ENCODE data around the gene CSMD2.

Gene CSMD2

GRCh38 chr1:33902486-33903209 lies 262.4 kb downstream of the CSMD2 start:
- H3K4me3 ChIP-seq (ENCODE audit: low read length in 2 of 2) = no peak overlapping the region
- H3K9me3 ChIP-seq (ENCODE audit: control insufficient read depth in 2 of 2, low read length in 2 of 2) = no peaks in the 10 kb centered on the region
- no peaks in the 10 kb centered on the region for H3K36me3 ChIP-seq (ENCODE audit: control insufficient read depth in 2 of 2, insufficient read depth in 2 of 2, low read length in 2 of 2)
- peaks cover 0 to 2% of the 10 kb centered on the region in 2 donors for H3K27me3 ChIP-seq (ENCODE audit: control insufficient read depth in 1 of 2, insufficient read depth in 2 of 2, low read length in 2 of 2)
- no peaks in the 10 kb centered on the region for H3K4me1 ChIP-seq (ENCODE audit: control insufficient read depth, insufficient read depth, low read length)
- H3K27ac ChIP-seq (ENCODE audit: low read length) = no peak overlapping the region
- H3K9ac ChIP-seq (ENCODE audit: low read length in 2 of 2) = no peak overlapping the region

- no peaks in the 10 kb centered on the region for H3K9me3 ChIP-seq (ENCODE audit: control insufficient read depth in 2 of 2, low read length in 2 of 2)
- no peak overlapping the region for H3K27ac ChIP-seq (ENCODE audit: low read length)
- H3K4me1 ChIP-seq (ENCODE audit: control insufficient read depth, insufficient read depth, low read length) = no peaks in the 10 kb centered on the region
- H3K9ac ChIP-seq (ENCODE audit: low read length in 2 of 2) = no peak overlapping the region
- H3K4me3 ChIP-seq (ENCODE audit: low read length in 2 of 2) = no peak overlapping the region
- peaks cover 0 to 4% of the 10 kb centered on the region in 2 donors for H3K27me3 ChIP-seq (ENCODE audit: control insufficient read depth in 1 of 2, insufficient read depth in 2 of 2, low read length in 2 of 2)
- H3K36me3 ChIP-seq (ENCODE audit: control insufficient read depth in 2 of 2, insufficient read depth in 2 of 2, low read length in 2 of 2) = no peaks in the 10 kb centered on the region
These were observed 265.3 kb downstream of the CSMD2 start for GRCh38 chr1:33899746-33900145.

GRCh38 chr1:33898881-33899280 lies 266.1 kb downstream of the CSMD2 start:
- Histone ChIP-seq H3K36me3 (ENCODE audit: control insufficient read depth in 2 of 2, insufficient read depth in 2 of 2, low read length in 2 of 2) (no peaks in the 10 kb centered on the region), H3K9me3 (ENCODE audit: control insufficient read depth in 2 of 2, low read length in 2 of 2) (no peaks in the 10 kb centered on the region), H3K4me1 (ENCODE audit: control insufficient read depth, insufficient read depth, low read length) (no peaks in the 10 kb centered on the region), H3K4me3 (ENCODE audit: low read length in 2 of 2) (no peak overlapping the region), H3K27me3 (ENCODE audit: control insufficient read depth in 1 of 2, insufficient read depth in 2 of 2, low read length in 2 of 2) (peaks cover 0 to 4% of the 10 kb centered on the region in 2 donors), H3K9ac (ENCODE audit: low read length in 2 of 2) (no peak overlapping the region), H3K27ac (ENCODE audit: low read length) (no peak overlapping the region)

- Histone ChIP-seq H3K9me3 (ENCODE audit: control insufficient read depth in 2 of 2, low read length in 2 of 2) (no peaks in the 10 kb centered on the region), H3K27me3 (ENCODE audit: control insufficient read depth in 1 of 2, insufficient read depth in 2 of 2, low read length in 2 of 2) (peaks cover 0 to 4% of the 10 kb centered on the region in 2 donors), H3K27ac (ENCODE audit: low read length) (no peak overlapping the region)
These were observed 266.6 kb downstream of the CSMD2 start for GRCh38 chr1:33898406-33898805.

GRCh38 chr1:33897092-33897725 lies 267.8 kb downstream of the CSMD2 start:
- H3K4me3 ChIP-seq (ENCODE audit: low read length in 2 of 2) = no peak overlapping the region
- peaks cover 0 to 4% of the 10 kb centered on the region in 2 donors for H3K27me3 ChIP-seq (ENCODE audit: control insufficient read depth in 1 of 2, insufficient read depth in 2 of 2, low read length in 2 of 2)
- H3K4me1 ChIP-seq (ENCODE audit: control insufficient read depth, insufficient read depth, low read length) = no peaks in the 10 kb centered on the region
- H3K9me3 ChIP-seq (ENCODE audit: control insufficient read depth in 2 of 2, low read length in 2 of 2) = no peaks in the 10 kb centered on the region
- H3K9ac ChIP-seq (ENCODE audit: low read length in 2 of 2) = no peak overlapping the region
- no peaks in the 10 kb centered on the region for H3K36me3 ChIP-seq (ENCODE audit: control insufficient read depth in 2 of 2, insufficient read depth in 2 of 2, low read length in 2 of 2)
- H3K27ac ChIP-seq (ENCODE audit: low read length) = no peak overlapping the region

More at GRCh38 chr1:33898406-33898805, 266.6 kb downstream of the CSMD2 start:
- Histone ChIP-seq H3K9ac (ENCODE audit: low read length in 2 of 2) (no peak overlapping the region), H3K4me3 (ENCODE audit: low read length in 2 of 2) (no peak overlapping the region), H3K4me1 (ENCODE audit: control insufficient read depth, insufficient read depth, low read length) (no peaks in the 10 kb centered on the region), H3K36me3 (ENCODE audit: control insufficient read depth in 2 of 2, insufficient read depth in 2 of 2, low read length in 2 of 2) (no peaks in the 10 kb centered on the region)

- Histone ChIP-seq H3K4me1 (ENCODE audit: control insufficient read depth, insufficient read depth, low read length) (no peaks in the 10 kb centered on the region), H3K36me3 (ENCODE audit: control insufficient read depth in 2 of 2, insufficient read depth in 2 of 2, low read length in 2 of 2) (no peaks in the 10 kb centered on the region), H3K9me3 (ENCODE audit: control insufficient read depth in 2 of 2, low read length in 2 of 2) (no peaks in the 10 kb centered on the region), H3K9ac (ENCODE audit: low read length in 2 of 2) (no peak overlapping the region), H3K4me3 (ENCODE audit: low read length in 2 of 2) (no peak overlapping the region), H3K27ac (ENCODE audit: low read length) (no peak overlapping the region), H3K27me3 (ENCODE audit: control insufficient read depth in 1 of 2, insufficient read depth in 2 of 2, low read length in 2 of 2) (peaks cover 0 to 2% of the 10 kb centered on the region in 2 donors)
These were observed 269.1 kb downstream of the CSMD2 start for GRCh38 chr1:33895976-33896375.

GRCh38 chr1:33895396-33895795 lies 269.6 kb downstream of the CSMD2 start:
- Histone ChIP-seq H3K9ac (ENCODE audit: low read length in 2 of 2) (no peak overlapping the region), H3K27me3 (ENCODE audit: control insufficient read depth in 1 of 2, insufficient read depth in 2 of 2, low read length in 2 of 2) (peaks cover 0 to 2% of the 10 kb centered on the region in 2 donors), H3K9me3 (ENCODE audit: control insufficient read depth in 2 of 2, low read length in 2 of 2) (no peaks in the 10 kb centered on the region), H3K27ac (ENCODE audit: low read length) (no peak overlapping the region), H3K36me3 (ENCODE audit: control insufficient read depth in 2 of 2, insufficient read depth in 2 of 2, low read length in 2 of 2) (no peaks in the 10 kb centered on the region), H3K4me1 (ENCODE audit: control insufficient read depth, insufficient read depth, low read length) (no peaks in the 10 kb centered on the region), H3K4me3 (ENCODE audit: low read length in 2 of 2) (no peak overlapping the region)

GRCh38 chr1:33893147-33893830 lies 271.7 kb downstream of the CSMD2 start:
- H3K4me3 ChIP-seq (ENCODE audit: low read length in 2 of 2) = no peak overlapping the region
- H3K9ac ChIP-seq (ENCODE audit: low read length in 2 of 2) = no peak overlapping the region
- peaks cover 0 to 2% of the 10 kb centered on the region in 2 donors for H3K27me3 ChIP-seq (ENCODE audit: control insufficient read depth in 1 of 2, insufficient read depth in 2 of 2, low read length in 2 of 2)
- no peaks in the 10 kb centered on the region for H3K36me3 ChIP-seq (ENCODE audit: control insufficient read depth in 2 of 2, insufficient read depth in 2 of 2, low read length in 2 of 2)
- no peak overlapping the region for H3K27ac ChIP-seq (ENCODE audit: low read length)
- no peaks in the 10 kb centered on the region for H3K4me1 ChIP-seq (ENCODE audit: control insufficient read depth, insufficient read depth, low read length)
- H3K9me3 ChIP-seq (ENCODE audit: control insufficient read depth in 2 of 2, low read length in 2 of 2) = no peaks in the 10 kb centered on the region

GRCh38 chr1:33886496-33886895 lies 278.5 kb downstream of the CSMD2 start:
- H3K4me1 ChIP-seq (ENCODE audit: control insufficient read depth, insufficient read depth, low read length) = peaks cover 6% of the 10 kb centered on the region
- no peak overlapping the region for H3K4me3 ChIP-seq (ENCODE audit: low read length in 2 of 2)
- H3K9ac ChIP-seq (ENCODE audit: low read length in 2 of 2) = no peak overlapping the region
- H3K27me3 ChIP-seq (ENCODE audit: control insufficient read depth in 1 of 2, insufficient read depth in 2 of 2, low read length in 2 of 2) = peaks cover 0 to 2% of the 10 kb centered on the region in 2 donors
- no peak overlapping the region for H3K27ac ChIP-seq (ENCODE audit: low read length)
- no peaks in the 10 kb centered on the region for H3K36me3 ChIP-seq (ENCODE audit: control insufficient read depth in 2 of 2, insufficient read depth in 2 of 2, low read length in 2 of 2)
- H3K9me3 ChIP-seq (ENCODE audit: control insufficient read depth in 2 of 2, low read length in 2 of 2) = no peaks in the 10 kb centered on the region

- H3K27ac ChIP-seq (ENCODE audit: low read length) = no peak overlapping the region
- H3K27me3 ChIP-seq (ENCODE audit: control insufficient read depth in 1 of 2, insufficient read depth in 2 of 2, low read length in 2 of 2) = peaks cover 0 to 6% of the 10 kb centered on the region in 2 donors
- H3K36me3 ChIP-seq (ENCODE audit: control insufficient read depth in 2 of 2, insufficient read depth in 2 of 2, low read length in 2 of 2) = no peaks in the 10 kb centered on the region
- no peaks in the 10 kb centered on the region for H3K4me1 ChIP-seq (ENCODE audit: control insufficient read depth, insufficient read depth, low read length)
- H3K4me3 ChIP-seq (ENCODE audit: low read length in 2 of 2) = no peak overlapping the region
- H3K9ac ChIP-seq (ENCODE audit: low read length in 2 of 2) = no peak overlapping the region
- no peaks in the 10 kb centered on the region for H3K9me3 ChIP-seq (ENCODE audit: control insufficient read depth in 2 of 2, low read length in 2 of 2)
These were observed 284.7 kb downstream of the CSMD2 start for GRCh38 chr1:33880305-33880704.
